H1 (cell line): ENCODE results near the gene MRPL9. TPM values are rescaled to one million over a fixed set of nuclear protein-coding genes. Genes with fewer than 3 reads are reported as not detected.

Experiments
- CTCF ChIA-PET: fragments of 300-600 bp; sonication (Branson Sonifier 250); formaldehyde crosslinking; loops from one replicate; lab custom pipeline; 2021; ENCODE audit not compliant: partially characterized antibody; lab: Charles Lee
- POLR2A ChIA-PET: fragments of 300-600 bp; sonication (Branson Sonifier 250); formaldehyde crosslinking; loops from one replicate; lab custom pipeline; 2021; ENCODE audit warnings: inconsistent platforms; ENCODE audit not compliant: partially characterized antibody; lab: Charles Lee
- DNase-seq, 2 experiments: peaks; one replicate each; pipeline versions ENCODE4 v3.0.0 to v3.0.0-alpha.2; 2010 to 2022; ENCODE audit warnings: low spot score in 2 of 2, low read depth in 1 of 2, mixed read lengths in 1 of 2
- FAIRE-seq: peaks from 2 replicates; lab custom pipeline; 2011; peaks lifted over from hg19 to GRCh38; lab: Jason Lieb, UNC
- H2AFZ ChIP-seq: 2 replicates; pipeline ENCODE4 v1.8.1; 2012; ENCODE audit warnings: low read length, inconsistent platforms
- H2AK5ac ChIP-seq: 2 replicates; pipeline ENCODE4 v1.6.1; 2013; ENCODE audit warnings: low read depth, low read length
- H2BK120ac ChIP-seq: replicated peaks from 2 replicates; pipeline ENCODE3; 2013; ENCODE audit warnings: low read depth, low read length, inconsistent platforms
- H2BK12ac ChIP-seq: 2 replicates; pipeline ENCODE4 v1.6.1; 2013; ENCODE audit warnings: low read depth, low read length
- H2BK15ac ChIP-seq: 2 replicates; pipeline ENCODE4 v1.6.1; 2013; ENCODE audit warnings: low read length
- H2BK20ac ChIP-seq: 2 replicates; pipeline ENCODE4 v1.6.1; 2013; ENCODE audit warnings: low read length
- H2BK5ac ChIP-seq: 2 replicates; pipeline ENCODE4 v1.6.1; 2013; ENCODE audit warnings: low read depth, low read length
- H3K14ac ChIP-seq: 2 replicates; pipeline ENCODE4 v1.6.1; 2013; ENCODE audit warnings: inconsistent platforms; ENCODE audit not compliant: insufficient read length
- H3K18ac ChIP-seq: 2 replicates; pipeline ENCODE4 v1.6.1; 2013; ENCODE audit warnings: low read length; ENCODE audit errors: extremely low read depth
- H3K23ac ChIP-seq: 2 replicates; pipeline ENCODE4 v1.6.1; 2013; ENCODE audit warnings: inconsistent platforms; ENCODE audit not compliant: insufficient read length
- H3K23me2 ChIP-seq: 2 replicates; pipeline ENCODE4 v1.6.1; 2013; ENCODE audit warnings: low read depth, low read length
- H3K27ac ChIP-seq: 2 replicates; pipeline ENCODE4 v1.6.1; 2011; ENCODE audit warnings: low read depth, low read length, inconsistent platforms
- H3K27me3 ChIP-seq, 4 experiments: replicated peaks in 1 of 4; 1 replicate in 1 of 4; 2 replicates in 3 of 4; pipeline versions ENCODE4 v1.6.1 to v1.8.1; 2011 to 2013; ENCODE audit warnings: low read length in 3 of 4, mild to moderate bottlenecking in 3 of 4, inconsistent platforms in 2 of 4, mixed read lengths in 2 of 4, moderate library complexity in 1 of 4; ENCODE audit not compliant: control insufficient read depth in 3 of 4, insufficient read depth in 3 of 4; ENCODE audit errors: extremely low read depth in 1 of 4
- H3K36me3 ChIP-seq, 4 experiments: 2 replicates each; pipeline versions ENCODE4 v1.6.1 to v1.8.1; 2011 to 2013; ENCODE audit warnings: mild to moderate bottlenecking in 4 of 4, low read length in 3 of 4, moderate library complexity in 2 of 4, control low read depth in 1 of 4, inconsistent platforms in 1 of 4; ENCODE audit not compliant: insufficient read depth in 4 of 4, control insufficient read depth in 2 of 4
- H3K4ac ChIP-seq: replicated peaks from 2 replicates; pipeline ENCODE3; 2013; ENCODE audit warnings: low read length, low read depth, mixed read lengths, inconsistent platforms; ENCODE audit not compliant: insufficient read length
- H3K4me1 ChIP-seq, 4 experiments: replicated peaks in 1 of 4; 1 replicate in 1 of 4; 2 replicates in 3 of 4; pipeline versions ENCODE4 v1.6.1 to v1.8.1; 2011 to 2013; ENCODE audit warnings: low read length in 3 of 4, inconsistent platforms in 2 of 4, mixed read lengths in 1 of 4; ENCODE audit not compliant: insufficient read depth in 4 of 4, control insufficient read depth in 3 of 4
- H3K4me2 ChIP-seq, 2 experiments: 2 replicates each; pipeline versions ENCODE4 v1.6.1 to v1.8.1; 2011 to 2013; ENCODE audit warnings: low read depth in 2 of 2, low read length in 2 of 2, control low read depth in 1 of 2, inconsistent platforms in 1 of 2, mild to moderate bottlenecking in 1 of 2; ENCODE audit not compliant: insufficient read depth in 1 of 2
- H3K4me3 ChIP-seq, 4 experiments: fragments of 200-600, 300-600 bp in 1 of 4; sonication (generic), shearing (Covaris generic), sonication (Bioruptor Twin) in 1 of 4; 2 replicates each; pipeline versions ENCODE4 v1.5.1 to v1.8.1; 2011 to 2016; ENCODE audit warnings: low read length in 4 of 4, low read depth in 3 of 4, control low read depth in 2 of 4, inconsistent platforms in 2 of 4, mild to moderate bottlenecking in 2 of 4, mixed read lengths in 1 of 4, moderate library complexity in 1 of 4; ENCODE audit not compliant: insufficient read depth in 2 of 4; ENCODE audit errors: extremely low read depth in 1 of 4
- H3K56ac ChIP-seq: replicated peaks from 2 replicates; pipeline ENCODE3; 2013; ENCODE audit warnings: low read depth, mild to moderate bottlenecking, mixed read lengths, low read length, inconsistent platforms; ENCODE audit not compliant: insufficient read length
- H3K79me1 ChIP-seq: 2 replicates; pipeline ENCODE4 v1.6.1; 2013; ENCODE audit warnings: low read depth, low read length, control low read depth
- H3K79me2 ChIP-seq, 2 experiments: 2 replicates each; pipeline versions ENCODE4 v1.6.1 to v1.8.1; 2012 to 2013; ENCODE audit warnings: low read length in 2 of 2, mild to moderate bottlenecking in 2 of 2, inconsistent platforms in 1 of 2; ENCODE audit not compliant: insufficient read depth in 2 of 2, control insufficient read depth in 1 of 2
- H3K9ac ChIP-seq, 4 experiments: replicated peaks in 1 of 4; 1 replicate in 1 of 4; 2 replicates in 3 of 4; pipeline versions ENCODE4 v1.6.1 to v1.8.1; 2011 to 2013; ENCODE audit warnings: low read depth in 3 of 4, low read length in 3 of 4, control low read depth in 2 of 4, mild to moderate bottlenecking in 2 of 4, moderate library complexity in 2 of 4, inconsistent platforms in 1 of 4; ENCODE audit errors: extremely low read depth in 1 of 4
- H3K9me3 ChIP-seq, 2 experiments: 2 replicates each; pipeline versions ENCODE4 v1.6.1 to v1.8.1; 2012 to 2013; ENCODE audit warnings: mild to moderate bottlenecking in 2 of 2, moderate library complexity in 2 of 2, control low read depth in 1 of 2, inconsistent platforms in 1 of 2, low read depth in 1 of 2, low read length in 1 of 2, mixed read lengths in 1 of 2; ENCODE audit not compliant: insufficient read depth in 2 of 2
- H4K20me1 ChIP-seq, 2 experiments: replicated peaks in 1 of 2; 2 replicates each; pipeline versions ENCODE3 to v1.8.1; 2011 to 2013; ENCODE audit warnings: inconsistent platforms in 2 of 2, low read length in 2 of 2, mild to moderate bottlenecking in 1 of 2; ENCODE audit not compliant: insufficient read depth in 2 of 2, control insufficient read depth in 1 of 2
- H4K5ac ChIP-seq: 2 replicates; pipeline ENCODE4 v1.6.1; 2013; ENCODE audit warnings: low read length, low read depth, mixed read lengths, inconsistent platforms; ENCODE audit not compliant: insufficient read length
- H4K8ac ChIP-seq: 2 replicates; pipeline ENCODE4 v1.8.0; 2013; ENCODE audit warnings: mild to moderate bottlenecking, moderate library complexity, low read length, inconsistent platforms; ENCODE audit not compliant: insufficient read depth; ENCODE audit errors: extremely low read depth
- H4K91ac ChIP-seq: replicated peaks from 2 replicates; pipeline ENCODE3; 2013; ENCODE audit warnings: low read length, mixed read lengths, inconsistent platforms; ENCODE audit not compliant: insufficient read length
- FOSL1 ChIP-seq: IDR thresholded peaks from 2 replicates; pipeline ENCODE4 v1.6.1; 2011; ENCODE audit warnings: mild to moderate bottlenecking, low read depth, low read length, moderate library complexity; ENCODE audit not compliant: insufficient read depth
- USF2 ChIP-seq: IDR thresholded peaks from 2 replicates; pipeline ENCODE4 v1.6.1; 2011; ENCODE audit warnings: low read length, improper control_type of control experiment
- WGBS, 2 experiments: shearing (Covaris generic) in 1 of 2; methylation state at CpG; one replicate each; pipeline versions ENCODE4 v1.1.6 to v1.1.7; 2013 to 2015; ENCODE audit warnings: low lambda C conversion rate in 2 of 2, mixed read lengths in 2 of 2, inconsistent platforms in 1 of 2, low coverage in 1 of 2, missing lambda C conversion rate in 1 of 2; ENCODE audit not compliant: insufficient replicate concordance in 2 of 2, insufficient coverage in 1 of 2, insufficient read length in 1 of 2; ENCODE audit errors: extremely low coverage in 1 of 2, missing lambda C conversion rate in 1 of 2; 5-methylcytosine and 5-hydroxymethylcytosine counted together
- polyA plus RNA-seq, 7 experiments: library from polyadenylated mRNA; depleted of rRNA in 3 of 7; stranded (reverse) in 5 of 7; unstranded in 2 of 7; fragments of >200 nt in 5 of 7; fragments of 200-250 nt in 2 of 7; gene quantifications; 1 replicate in 5 of 7; 2 replicates in 1 of 7; 4 replicates in 1 of 7; pipeline versions ENCODE4 v1.2.1 to v1.2.3, GENCODE V29; 2011 to 2013; ENCODE audit warnings: missing spikeins in 2 of 7, mixed read lengths in 2 of 7
- total RNA-seq: library from RNA; stranded (reverse); fragmentation: NEBNext Ultra II Directional; extraction: Animal tissue kit (Norgen Biotek cat#: 25700); gene quantifications from 2 replicates; pipeline ENCODE4 v1.2.1, GENCODE V29; 2021

MRPL9 gene
- total and polyA plus RNA-seq, 2 of the 8 experiments (the other 6 are each of a cell fraction or from before 2014, with no cell fraction given): 74.9 to 113 TPM

- Histone ChIP-seq H2BK12ac (no peak overlapping the region), H3K9me3 (no peaks in the 10 kb centered on the region), H3K56ac (no peak overlapping the region), H3K79me1 (no peaks in the 10 kb centered on the region), H3K9ac (no peak overlapping the region), H2AFZ (no peak overlapping the region), H3K14ac (no peak overlapping the region), H2BK120ac (no peak overlapping the region), H2AK5ac (no peak overlapping the region), H4K5ac (no peak overlapping the region), H2BK5ac (no peak overlapping the region), H2BK15ac (no peak overlapping the region), H3K4me1 (no peaks in the 10 kb centered on the region; a peak in 1 of 7 replicates), H3K18ac (no peak overlapping the region), H2BK20ac (no peak overlapping the region), H3K4me2 (no peak overlapping the region), H4K20me1 (no peaks in the 10 kb centered on the region), H3K4ac (no peak overlapping the region), H3K79me2 (no peaks in the 10 kb centered on the region), H3K36me3 (no peaks in the 10 kb centered on the region), H4K91ac (no peak overlapping the region), H3K27ac (no peak overlapping the region), H3K27me3 (peaks cover 0 to 3% (median 1%) of the 10 kb centered on the region in 4 experiments; a peak in 1 of 7 replicates), H4K8ac (no peak overlapping the region; the same call in 1 of the 2 replicates), H3K4me3 (no peak overlapping the region), H3K23ac (no peak overlapping the region), H3K23me2 (no peaks in the 10 kb centered on the region)
- FAIRE-seq: no peak
- ChIA-PET POLR2A (interaction anchor here (0.8 kb wide), 1 partner anchor 284 kb away, joined by 4 read pairs; no protein-coding TSS in a partner anchor), CTCF (no interaction called here)
- TF ChIP-seq FOSL1 (no peak), USF2 (no peak)
- WGBS, 2 experiments: 91% methylated on average over 8 of the region's 8 CpGs; no CpG with 5 or more reads in 1 of the 2 experiments
- no peak for DNase-seq
These were observed 37.5 kb upstream of the MRPL9 start for GRCh38 chr1:151800830-151801229.
